ENCODE measurements around the gene MRPS23.

The MRPS23 gene

DNA sequence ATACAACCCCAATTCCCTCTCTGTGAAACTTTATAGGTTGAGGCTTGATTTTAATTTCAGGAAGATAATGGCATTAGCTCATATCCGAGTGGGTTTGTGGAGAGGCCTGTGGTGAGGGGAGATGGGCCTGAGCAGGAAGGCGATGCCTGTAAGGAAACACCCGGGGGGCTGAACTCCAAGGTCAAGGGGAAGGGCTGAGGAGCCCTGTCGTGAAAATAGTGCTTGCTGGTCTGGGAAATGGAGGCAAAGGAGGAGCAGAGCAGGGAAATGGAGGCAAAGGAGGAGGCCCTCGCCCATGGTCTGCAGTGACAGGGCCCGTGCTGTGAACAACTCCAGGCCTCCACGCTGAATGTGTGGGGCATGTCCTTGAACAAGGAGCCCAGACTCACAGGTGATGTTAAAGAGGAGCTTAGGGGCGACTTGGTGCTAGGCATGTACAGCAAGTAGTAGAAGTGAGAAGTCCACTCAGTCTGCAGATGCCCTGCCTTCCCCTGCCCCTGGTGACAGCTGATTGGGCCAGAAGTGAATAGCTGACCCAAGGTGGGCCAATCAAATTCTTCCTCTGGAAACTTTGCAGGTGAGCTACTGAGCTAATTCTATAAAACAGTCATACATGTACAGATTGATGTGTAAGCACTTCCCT is 38.1 kb downstream of the MRPS23 start:
- TF ChIP-seq, protein P1, sequence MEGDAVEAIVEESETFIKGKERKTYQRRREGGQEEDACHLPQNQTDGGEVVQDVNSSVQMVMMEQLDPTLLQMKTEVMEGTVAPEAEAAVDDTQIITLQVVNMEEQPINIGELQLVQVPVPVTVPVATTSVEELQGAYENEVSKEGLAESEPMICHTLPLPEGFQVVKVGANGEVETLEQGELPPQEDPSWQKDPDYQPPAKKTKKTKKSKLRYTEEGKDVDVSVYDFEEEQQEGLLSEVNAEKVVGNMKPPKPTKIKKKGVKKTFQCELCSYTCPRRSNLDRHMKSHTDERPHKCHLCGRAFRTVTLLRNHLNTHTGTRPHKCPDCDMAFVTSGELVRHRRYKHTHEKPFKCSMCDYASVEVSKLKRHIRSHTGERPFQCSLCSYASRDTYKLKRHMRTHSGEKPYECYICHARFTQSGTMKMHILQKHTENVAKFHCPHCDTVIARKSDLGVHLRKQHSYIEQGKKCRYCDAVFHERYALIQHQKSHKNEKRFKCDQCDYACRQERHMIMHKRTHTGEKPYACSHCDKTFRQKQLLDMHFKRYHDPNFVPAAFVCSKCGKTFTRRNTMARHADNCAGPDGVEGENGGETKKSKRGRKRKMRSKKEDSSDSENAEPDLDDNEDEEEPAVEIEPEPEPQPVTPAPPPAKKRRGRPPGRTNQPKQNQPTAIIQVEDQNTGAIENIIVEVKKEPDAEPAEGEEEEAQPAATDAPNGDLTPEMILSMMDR (conservative IDR thresholded peaks at IDR 0.05) = no peak
- H3K27ac ChIP-seq = no peak overlapping the region

DNA sequence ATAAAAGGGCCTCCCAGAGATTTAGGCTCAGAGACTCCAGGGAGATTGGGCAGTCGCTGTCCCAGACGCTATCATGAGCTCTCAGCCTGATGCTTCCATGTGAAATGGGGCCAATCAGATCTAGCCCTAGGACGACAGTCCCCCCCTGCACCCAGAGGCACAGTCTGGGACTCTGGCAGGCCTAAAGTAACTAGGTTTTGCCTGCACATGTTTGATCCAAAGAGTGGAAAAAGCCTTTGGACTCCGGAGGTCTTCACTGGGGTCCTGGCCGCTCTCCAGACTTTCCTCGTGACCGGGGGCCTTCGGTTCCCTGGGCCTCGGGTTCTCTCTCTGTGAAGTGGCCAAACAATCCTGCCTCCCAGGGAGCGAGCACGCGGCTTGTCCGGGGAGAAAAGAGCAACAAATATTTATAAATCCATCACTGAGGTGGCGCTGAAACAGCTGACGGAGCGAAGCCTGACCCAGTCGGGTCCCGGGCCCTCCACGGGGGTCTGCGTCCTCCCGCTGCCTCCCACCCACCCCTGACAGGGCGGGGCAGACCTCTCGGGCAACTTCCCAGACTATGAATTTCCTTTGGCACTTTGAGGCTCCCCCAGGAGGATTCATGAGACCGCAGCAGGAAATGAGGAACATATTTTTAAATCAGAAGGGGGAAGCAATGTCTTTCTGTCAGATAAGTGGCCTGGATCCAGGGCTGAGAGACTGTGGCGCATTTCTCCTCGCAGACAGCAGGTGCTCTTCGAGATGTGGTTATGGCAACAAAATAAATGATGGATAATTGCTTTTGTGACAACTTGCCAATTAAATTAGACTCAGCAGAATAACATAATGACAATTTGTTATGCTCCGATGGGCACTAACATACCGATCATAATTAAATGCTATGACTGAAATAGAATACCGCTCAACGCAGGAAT is 38.9 kb downstream of the MRPS23 start:
- TF ChIP-seq, protein P1 (conservative IDR thresholded peaks at IDR 0.05) = no peak
- no peak overlapping the region for H3K27ac ChIP-seq

DNA sequence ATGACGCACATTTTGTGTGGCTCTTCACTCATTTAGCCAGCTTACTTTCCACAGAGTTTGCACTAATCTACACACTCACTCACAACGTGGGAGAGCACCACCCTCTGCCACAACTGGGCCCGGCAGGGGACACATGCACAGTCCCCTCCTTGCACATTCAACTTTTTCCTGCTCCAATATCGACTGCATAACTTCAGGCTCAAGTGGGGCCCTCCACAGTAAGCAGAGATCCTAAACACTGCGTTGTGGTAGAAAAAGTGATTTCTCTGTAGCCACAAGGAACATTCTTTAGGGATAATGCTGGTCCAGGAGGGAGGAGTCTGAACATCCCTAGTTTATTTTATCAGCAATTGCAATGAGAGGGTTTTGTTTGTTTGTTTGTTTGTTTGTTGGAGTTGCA is 40.0 kb downstream of the MRPS23 start:
- TF ChIP-seq, protein P1 (conservative IDR thresholded peaks at IDR 0.05) = no peak
- H3K27ac ChIP-seq = no peak overlapping the region

DNA sequence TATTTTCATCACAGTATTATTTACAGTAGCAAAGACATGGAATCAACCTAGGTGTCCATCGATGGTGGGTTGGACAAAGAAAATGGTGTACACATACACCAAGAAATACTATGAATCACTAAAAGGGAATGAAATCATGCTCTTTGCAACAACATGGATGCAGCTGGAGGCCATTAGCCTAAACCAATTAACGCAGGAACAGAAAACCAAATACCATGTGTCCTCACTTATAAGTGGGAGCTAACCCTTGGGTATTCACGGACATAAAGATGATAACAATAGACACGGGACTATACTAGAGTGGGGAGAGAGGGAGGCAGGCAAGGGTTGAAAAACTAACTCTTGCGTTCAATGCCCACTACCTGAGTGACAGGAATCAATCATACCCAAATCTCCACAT is 41.0 kb downstream of the MRPS23 start:
- TF ChIP-seq, protein P1 (conservative IDR thresholded peaks at IDR 0.05) = no peak
- no peak overlapping the region for H3K27ac ChIP-seq

DNA sequence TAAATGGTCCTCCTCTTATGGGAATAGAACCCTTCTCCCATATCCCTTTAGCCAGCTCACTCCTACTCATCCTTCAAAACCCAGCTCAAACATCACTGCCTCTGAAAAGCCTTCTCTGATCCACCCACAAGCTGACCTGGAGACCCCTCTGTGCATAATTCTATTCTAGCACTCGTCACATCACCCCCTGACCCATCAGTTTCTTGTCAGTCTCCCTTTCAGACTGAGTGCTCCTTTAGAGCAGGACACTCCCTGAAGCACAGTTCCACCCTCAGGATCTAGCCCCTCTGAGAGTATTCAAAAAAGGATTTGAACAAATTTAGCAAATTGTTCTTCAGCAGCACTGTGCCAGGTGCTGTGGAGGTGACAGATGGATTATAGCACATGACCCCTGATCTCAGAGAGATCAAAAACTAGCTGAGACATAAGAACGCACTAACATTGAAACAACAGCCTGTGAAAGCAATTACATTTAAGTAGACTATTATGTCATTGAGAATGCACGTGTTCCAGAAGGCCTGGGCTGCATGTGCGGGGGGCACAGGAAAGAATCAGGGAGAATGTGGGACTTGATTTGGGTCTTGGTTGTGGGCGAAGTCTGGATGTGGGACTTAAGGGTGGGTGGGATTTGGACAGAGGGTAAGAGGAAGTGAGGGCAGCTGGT is 43.5 kb downstream of the MRPS23 start:
- no peak overlapping the region for H3K27ac ChIP-seq
- TF ChIP-seq, protein P1 (conservative IDR thresholded peaks at IDR 0.05) = no peak

DNA sequence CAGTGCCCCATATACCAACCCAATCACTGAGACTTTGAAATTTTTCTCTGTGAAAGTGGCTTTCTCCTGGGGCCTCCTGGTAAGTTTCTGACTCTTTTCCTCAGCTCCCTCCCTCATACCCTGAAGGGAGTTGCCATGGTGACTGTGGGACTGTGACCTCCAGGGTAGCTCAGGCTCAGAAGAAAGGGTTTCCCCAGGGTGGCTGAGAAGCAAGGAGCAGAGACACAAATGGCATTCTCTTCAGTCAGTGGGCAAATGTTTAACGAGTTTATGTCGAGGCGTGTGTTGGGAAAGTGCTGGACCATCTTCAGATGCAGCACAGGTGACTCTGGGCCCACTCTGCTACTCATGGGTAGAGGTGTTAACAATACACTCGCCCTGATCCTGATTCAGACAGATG is 46.8 kb downstream of the MRPS23 start:
- TF ChIP-seq, protein P1 (conservative IDR thresholded peaks at IDR 0.05) = no peak
- H3K27ac ChIP-seq = no peak overlapping the region

DNA sequence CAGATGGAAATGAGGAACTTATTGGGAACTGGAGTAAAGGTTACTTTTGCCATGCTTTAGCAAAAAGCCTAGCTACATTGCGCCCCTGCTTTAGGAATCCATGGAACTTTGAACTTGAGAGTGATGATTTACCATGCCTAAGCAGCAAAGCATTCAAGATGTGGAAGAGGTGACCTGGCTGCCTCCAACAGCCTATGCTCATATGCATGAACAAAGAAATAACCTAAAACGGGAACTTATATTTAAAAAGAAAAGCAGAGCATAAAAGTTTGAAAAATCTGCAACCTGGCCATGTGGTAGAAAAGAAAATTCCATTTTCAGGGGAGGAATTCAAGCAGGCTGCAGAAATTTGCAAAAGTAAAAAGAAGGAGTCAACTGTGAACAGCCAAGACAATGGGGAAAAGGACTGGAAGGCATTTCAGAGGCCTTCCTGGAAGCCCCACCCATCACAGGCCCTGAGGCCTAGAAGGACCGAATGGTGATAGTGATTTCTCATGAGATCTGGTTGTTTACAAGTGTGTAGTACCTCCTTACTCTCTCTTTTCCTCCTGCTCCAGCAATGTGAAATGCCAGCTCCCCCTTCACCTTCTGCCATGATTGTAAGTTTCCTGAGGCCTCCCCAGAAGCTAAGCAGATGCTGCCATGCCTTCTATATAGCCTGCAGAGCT is 48.7 kb downstream of the MRPS23 start:
- no peak overlapping the region for H3K27ac ChIP-seq

More for the DNA sequence above, 48.7 kb downstream of the MRPS23 start:
- TF ChIP-seq, protein P1 (conservative IDR thresholded peaks at IDR 0.05) = no peak

Data from VCaP (cell line).